Endothelial cell of umbilical vein (primary cell): ENCODE data around the gene RELN. TPM values are rescaled to one million over a fixed set of nuclear protein-coding genes. Genes with fewer than 3 reads are reported as not detected.

Experiments used
- BruUV-seq: library from RNA; stranded (reverse); fragments of 400-500 nt; replicated peaks from 2 replicates; lab custom pipeline; 2021; lab: Mats Ljungman, UMichigan
- CTCF ChIA-PET: fragments of 300-600, 350-600 bp; sonication (Branson Sonifier 250); formaldehyde crosslinking; loops from one replicate; lab custom pipeline; 2021; ENCODE audit warnings: antibody characterized with exemption, inconsistent platforms; lab: Charles Lee
- POLR2A ChIA-PET: fragments of 300-600, 350-600 bp; sonication (Branson Sonifier 250); formaldehyde crosslinking; loops from one replicate; lab custom pipeline; 2021; ENCODE audit warnings: antibody characterized with exemption, inconsistent platforms; lab: Charles Lee
- DNase-seq: peaks from one replicate; pipeline ENCODE4 v3.0.0-alpha.2; 2011; ENCODE audit warnings: low read depth, low spot score
- FAIRE-seq: peaks from 2 replicates; lab custom pipeline; 2011; peaks lifted over from hg19 to GRCh38; lab: Jason Lieb, UNC
- H2AFZ ChIP-seq: 2 replicates; pipeline ENCODE4 v1.6.0; 2012; ENCODE audit warnings: low read depth, low read length, control low read depth, inconsistent platforms
- H3K27ac ChIP-seq: 2 replicates; pipeline ENCODE4 v1.5.1; 2011; ENCODE audit warnings: low read depth, mild to moderate bottlenecking, control low read depth, low read length, moderate library complexity; ENCODE audit not compliant: insufficient read depth
- H3K27me3 ChIP-seq, 2 experiments: 2 replicates each; pipeline versions ENCODE4 v1.6.0 to v1.6.1; 2011; ENCODE audit warnings: low read length in 2 of 2, mixed read lengths in 1 of 2; ENCODE audit not compliant: control insufficient read depth in 2 of 2, insufficient read depth in 2 of 2
- H3K36me3 ChIP-seq, 2 experiments: 2 replicates in 1 of 2; 3 replicates in 1 of 2; pipeline ENCODE4 v1.5.1; 2011; ENCODE audit warnings: low read length in 2 of 2, mild to moderate bottlenecking in 1 of 2, moderate library complexity in 1 of 2; ENCODE audit not compliant: control insufficient read depth in 2 of 2, insufficient read depth in 2 of 2; ENCODE audit errors: extremely low read depth in 1 of 2
- H3K4me1 ChIP-seq: 3 replicates; pipeline ENCODE4 v1.5.1; 2011; ENCODE audit warnings: mild to moderate bottlenecking, low read length; ENCODE audit not compliant: control insufficient read depth, insufficient read depth; ENCODE audit errors: extremely low read depth
- H3K4me2 ChIP-seq: 2 replicates; pipeline ENCODE4 v1.6.1; 2011; ENCODE audit warnings: low read length, control low read depth, mixed read lengths; ENCODE audit not compliant: insufficient read depth
- H3K4me3 ChIP-seq, 3 experiments: fragments of 200-600 bp in 1 of 3; sonication (generic), shearing (Covaris generic) in 1 of 3; replicated peaks in 1 of 3; 2 replicates each; pipeline ENCODE4 v1.5.1; 2011 to 2016; ENCODE audit warnings: control low read depth in 3 of 3, low read length in 3 of 3, mild to moderate bottlenecking in 2 of 3, inconsistent platforms in 1 of 3, low read depth in 1 of 3, moderate library complexity in 1 of 3; ENCODE audit not compliant: insufficient read depth in 1 of 3
- H3K79me2 ChIP-seq: 2 replicates; pipeline ENCODE4 v1.6.0; 2012; ENCODE audit warnings: low read length, inconsistent platforms; ENCODE audit not compliant: control insufficient read depth, insufficient read depth
- H3K9ac ChIP-seq: replicated peaks from 2 replicates; pipeline ENCODE3; 2011; ENCODE audit warnings: low read length, control low read depth; ENCODE audit not compliant: insufficient read depth; ENCODE audit errors: extremely low read depth
- H3K9me1 ChIP-seq: replicated peaks from 3 replicates; pipeline ENCODE4 v1.6.0; 2011; ENCODE audit warnings: mild to moderate bottlenecking, low read length; ENCODE audit not compliant: control insufficient read depth, insufficient read depth; ENCODE audit errors: extremely low read depth
- H3K9me3 ChIP-seq: replicated peaks from 2 replicates; pipeline ENCODE4 v1.5.1; 2012; ENCODE audit warnings: low read length, inconsistent platforms; ENCODE audit not compliant: control insufficient read depth, insufficient read depth
- H4K20me1 ChIP-seq: replicated peaks from 2 replicates; pipeline ENCODE3; 2011; ENCODE audit warnings: mild to moderate bottlenecking, low read length; ENCODE audit not compliant: control insufficient read depth, insufficient read depth; ENCODE audit errors: extremely low read depth
- EZH2 ChIP-seq: IDR thresholded peaks from 2 replicates; pipeline ENCODE4 v1.6.1; 2012; ENCODE audit warnings: borderline replicate concordance, low read depth, mild to moderate bottlenecking, moderate library complexity, low read length, inconsistent platforms; ENCODE audit not compliant: severe bottlenecking
- FOS ChIP-seq: IDR thresholded peaks from 2 replicates; pipeline ENCODE4 v1.6.1; 2011; ENCODE audit warnings: mild to moderate bottlenecking, low read length, moderate library complexity, borderline replicate concordance; ENCODE audit not compliant: insufficient read depth
- GATA2 ChIP-seq: IDR thresholded peaks from 2 replicates; pipeline ENCODE4 v1.7.0; 2011; ENCODE audit warnings: low read depth, mild to moderate bottlenecking, moderate library complexity, mixed read lengths, low read length; ENCODE audit not compliant: insufficient read length, insufficient read depth
- JUN ChIP-seq: IDR thresholded peaks from 2 replicates; pipeline ENCODE4 v1.6.1; 2011; ENCODE audit warnings: borderline replicate concordance, low read depth; ENCODE audit not compliant: insufficient read length, insufficient read depth
- MYC ChIP-seq: IDR thresholded peaks from one replicate; pipeline ENCODE4 v1.6.1; 2011; ENCODE audit warnings: mild to moderate bottlenecking, low read depth, low read length
- POLR2A ChIP-seq: IDR thresholded peaks from 2 replicates; pipeline ENCODE4 v1.6.1; 2012; ENCODE audit warnings: low read depth, mild to moderate bottlenecking, control low read depth, low read length
- POLR2AphosphoS5 ChIP-seq: IDR thresholded peaks from 2 replicates; pipeline ENCODE4 v1.6.1; 2012; ENCODE audit warnings: low read depth, mild to moderate bottlenecking, control low read depth, low read length, moderate library complexity; ENCODE audit not compliant: insufficient read depth
- dilution Hi-C: fragments of 300-500 bp; cut with MboI; formaldehyde crosslinking; loops from one replicate; pipeline ENCODE4 v1.15.0; 2019; ENCODE audit warnings: low sequenced_read_pairs; ENCODE audit not compliant: extremely low pct_ligation_motif_present
- intact Hi-C: fragments of 100-400 bp; cut with micrococcal nuclease; formaldehyde crosslinking; loops from one replicate; pipeline ENCODE4 v1.10.0; 2022
- polyA plus RNA-seq, 4 experiments: library from polyadenylated mRNA; depleted of rRNA in 3 of 4; stranded (reverse) in 3 of 4; unstranded in 1 of 4; fragments of >200 nt; gene quantifications; 2 replicates each; pipeline versions ENCODE4 v1.2.1 to v1.2.3, GENCODE V29; 2011 to 2012; ENCODE audit warnings: missing spikeins in 1 of 4
- total RNA-seq: library from RNA; stranded (reverse); gene quantifications from 2 replicates; pipeline ENCODE4 v1.2.3, GENCODE V29; 2021
- TF ChIP-seq, protein P1 (sequence below), 2 donors: IDR thresholded peaks; 1 replicate in 1 of 2; 2 replicates in 1 of 2; pipeline ENCODE4 v1.5.1; 2011; ENCODE audit warnings: low read length in 2 of 2, mild to moderate bottlenecking in 2 of 2, moderate library complexity in 2 of 2, control low read depth in 1 of 2, inconsistent platforms in 1 of 2, low read depth in 1 of 2; ENCODE audit not compliant: insufficient read depth in 1 of 2; ENCODE audit errors: extremely low read depth in 1 of 2
- TF ChIP-seq, protein P2 (sequence below): IDR thresholded peaks from 2 replicates; pipeline ENCODE4 v1.6.1; 2011; ENCODE audit not compliant: insufficient read depth, insufficient read length

The RELN gene
- total and polyA plus RNA-seq, 2 donors (not counting 3 experiments of a cell fraction or from before 2014, with no cell fraction given): 0.15 to 0.22 TPM

DNA sequence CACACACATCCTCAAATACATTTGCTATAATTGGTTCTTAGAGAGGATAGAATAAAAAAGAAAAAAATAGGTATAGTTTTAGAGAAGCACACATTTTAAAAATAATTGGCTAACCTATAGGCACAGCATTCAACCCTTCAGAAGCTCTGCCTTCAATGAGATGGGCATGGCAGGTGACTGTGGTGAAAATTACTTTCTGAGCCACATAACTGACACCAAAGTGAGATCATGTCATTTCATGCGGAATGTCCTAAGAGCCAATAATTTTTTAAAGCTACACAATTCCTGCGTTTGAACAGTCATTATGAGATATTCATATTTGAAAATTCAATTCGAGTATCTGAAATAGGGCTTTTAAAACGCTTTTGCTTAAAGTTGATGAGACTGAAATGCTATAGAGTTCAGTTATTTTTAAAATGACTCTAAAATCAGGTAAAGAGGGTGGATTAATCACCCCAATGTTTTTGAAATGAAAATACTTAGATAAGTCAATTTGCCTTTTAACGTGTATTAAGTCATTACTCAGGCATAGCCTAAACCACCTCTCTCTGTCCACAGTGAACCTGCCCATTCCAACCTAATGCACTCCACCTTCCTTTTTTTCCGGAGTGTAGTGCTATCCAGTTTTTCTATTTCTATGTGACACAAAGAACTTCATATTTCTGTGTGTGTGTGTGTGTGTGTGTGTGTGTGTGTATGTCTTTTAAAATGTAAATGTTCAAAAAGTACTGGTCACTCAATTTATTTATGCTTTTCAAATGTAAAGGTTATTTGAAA is 6.1 kb downstream of the RELN start:
- no peak for DNase-seq
- Histone ChIP-seq H3K9me3 (no peaks in the 10 kb centered on the region), H3K9me1 (no peaks in the 10 kb centered on the region), H2AFZ (no peak overlapping the region), H3K79me2 (no peaks in the 10 kb centered on the region), H4K20me1 (no peaks in the 10 kb centered on the region), H3K27ac (no peak overlapping the region), H3K27me3 (peaks cover 14 to 36% of the 10 kb centered on the region in 2 experiments), H3K4me3 (no peak overlapping the region), H3K9ac (no peak overlapping the region), H3K36me3 (no peaks in the 10 kb centered on the region), H3K4me1 (no peaks in the 10 kb centered on the region), H3K4me2 (no peak overlapping the region)
- CTCF ChIA-PET: interaction anchor here (1.2 kb wide), 1 partner anchor 9 kb away, joined by 3 read pairs; no protein-coding TSS in a partner anchor
- intact Hi-C loops: loop anchor here (10.0 kb wide), 1 partner anchor 409 kb away; no protein-coding TSS in a partner anchor
- no TSS peak for BruUV-seq
- FAIRE-seq: no peak
- TF ChIP-seq MYC (no peak), POLR2A (no peak), POLR2AphosphoS5 (no peak), FOS (no peak), EZH2 (no peak), JUN (no peak), GATA2 (no peak)
- TF ChIP-seq, protein P1, sequence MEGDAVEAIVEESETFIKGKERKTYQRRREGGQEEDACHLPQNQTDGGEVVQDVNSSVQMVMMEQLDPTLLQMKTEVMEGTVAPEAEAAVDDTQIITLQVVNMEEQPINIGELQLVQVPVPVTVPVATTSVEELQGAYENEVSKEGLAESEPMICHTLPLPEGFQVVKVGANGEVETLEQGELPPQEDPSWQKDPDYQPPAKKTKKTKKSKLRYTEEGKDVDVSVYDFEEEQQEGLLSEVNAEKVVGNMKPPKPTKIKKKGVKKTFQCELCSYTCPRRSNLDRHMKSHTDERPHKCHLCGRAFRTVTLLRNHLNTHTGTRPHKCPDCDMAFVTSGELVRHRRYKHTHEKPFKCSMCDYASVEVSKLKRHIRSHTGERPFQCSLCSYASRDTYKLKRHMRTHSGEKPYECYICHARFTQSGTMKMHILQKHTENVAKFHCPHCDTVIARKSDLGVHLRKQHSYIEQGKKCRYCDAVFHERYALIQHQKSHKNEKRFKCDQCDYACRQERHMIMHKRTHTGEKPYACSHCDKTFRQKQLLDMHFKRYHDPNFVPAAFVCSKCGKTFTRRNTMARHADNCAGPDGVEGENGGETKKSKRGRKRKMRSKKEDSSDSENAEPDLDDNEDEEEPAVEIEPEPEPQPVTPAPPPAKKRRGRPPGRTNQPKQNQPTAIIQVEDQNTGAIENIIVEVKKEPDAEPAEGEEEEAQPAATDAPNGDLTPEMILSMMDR (IDR thresholded peaks at IDR 0.05; ENCODE audit: extremely low read depth in 1 of 2, insufficient read depth in 1 of 2, low read depth in 1 of 2, low read length in 2 of 2): no peak
- TF ChIP-seq, protein P2, sequence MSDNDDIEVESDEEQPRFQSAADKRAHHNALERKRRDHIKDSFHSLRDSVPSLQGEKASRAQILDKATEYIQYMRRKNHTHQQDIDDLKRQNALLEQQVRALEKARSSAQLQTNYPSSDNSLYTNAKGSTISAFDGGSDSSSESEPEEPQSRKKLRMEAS: no peak
- POLR2A ChIA-PET: no interaction called here
- dilution Hi-C loops: no loop called here
